Measurements from ENCODE around the gene GNAL.
"Not testable (repeated sequence)": the region's sequence is repeated elsewhere in the genome, so short reads cannot be mapped to it uniquely, and the experiment has no call there.

The GNAL gene

GRCh38 chr18:11688972-11689668 is at the start of gene GNAL:
TSS of gene GNAL (plus strand) at chr18:11689264. CDS start at chr18:11689564, 300 bp downstream.
- no peak for DNase-seq

GRCh38 chr18:11647310-11647709 is 41.8 kb upstream of the GNAL start:
- DNase-seq: not testable (repeated sequence)

- DNase-seq: not testable (repeated sequence)
Observed at GRCh38 chr18:11647804-11648203, 41.3 kb upstream of the GNAL start.

- no peak for DNase-seq
Observed at GRCh38 chr18:11649839-11650238, 39.2 kb upstream of the GNAL start.

GRCh38 chr18:11651899-11652298 is 37.2 kb upstream of the GNAL start:
- no peak for DNase-seq

GRCh38 chr18:11653521-11653920 is 35.5 kb upstream of the GNAL start:
- no peak for DNase-seq

GRCh38 chr18:11654736-11655605 is 34.1 kb upstream of the GNAL start:
- DNase-seq: no peak

GRCh38 chr18:11655606-11655932 is 33.5 kb upstream of the GNAL start:
- DNase-seq: no peak

- DNase-seq: no peak
Observed at GRCh38 chr18:11657152-11657551, 31.9 kb upstream of the GNAL start.

- DNase-seq: no peak
Observed at GRCh38 chr18:11657554-11657953, 31.5 kb upstream of the GNAL start.

- DNase-seq: no peak
Observed at GRCh38 chr18:11658019-11658418, 31.0 kb upstream of the GNAL start.

- no peak for DNase-seq
Observed at GRCh38 chr18:11658989-11659388, 30.1 kb upstream of the GNAL start.

- DNase-seq: no peak
Observed at GRCh38 chr18:11660691-11661090, 28.4 kb upstream of the GNAL start.

GRCh38 chr18:11661430-11661829 is 27.6 kb upstream of the GNAL start:
- DNase-seq: no peak

- DNase-seq: no peak
Observed at GRCh38 chr18:11663439-11664029, 25.5 kb upstream of the GNAL start.

GRCh38 chr18:11664286-11664685 is 24.8 kb upstream of the GNAL start:
- no peak for DNase-seq

- DNase-seq: no peak
Observed at GRCh38 chr18:11665146-11665545, 23.9 kb upstream of the GNAL start.

- DNase-seq: no peak
Observed at GRCh38 chr18:11665587-11665986, 23.5 kb upstream of the GNAL start.

- DNase-seq: no peak
Observed at GRCh38 chr18:11666176-11666575, 22.9 kb upstream of the GNAL start.

GRCh38 chr18:11666831-11667230 is 22.2 kb upstream of the GNAL start:
- DNase-seq: no peak

- no peak for DNase-seq
Observed at GRCh38 chr18:11667578-11667977, 21.5 kb upstream of the GNAL start.

GRCh38 chr18:11668441-11669169 is 20.5 kb upstream of the GNAL start:
- DNase-seq: no peak

GRCh38 chr18:11669271-11669947 is 19.7 kb upstream of the GNAL start:
- no peak for DNase-seq
